Measurements from ENCODE around the gene TJP2.
A peak's percentile ranks its signal among the peaks of the same experiment; 100 is the strongest.

The TJP2 gene

DNA sequence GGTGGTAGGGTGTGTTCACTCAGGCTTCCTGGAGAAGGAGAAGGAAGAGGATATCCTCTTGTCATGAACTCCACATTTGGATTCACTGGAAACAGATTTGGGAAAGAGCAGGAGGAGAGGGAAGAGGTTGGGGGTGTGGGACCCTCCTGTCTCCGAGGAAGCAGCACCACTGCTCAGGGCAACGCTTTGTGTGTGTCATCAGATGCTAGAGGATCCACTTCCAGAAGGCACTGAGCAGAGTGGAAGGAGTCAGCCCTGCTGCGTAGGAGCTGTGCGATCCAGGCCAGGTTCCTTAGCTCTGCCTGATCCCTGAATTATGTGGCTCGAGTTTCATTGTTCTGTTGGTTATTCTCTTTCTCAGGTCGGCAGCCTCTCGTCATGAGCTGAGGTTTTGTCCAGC, 37.3 kb upstream of the TJP2 start:
- DNase-seq (ENCODE audit: extremely low read depth, low read depth) = no peak
- no peak overlapping the region for H3K4me3 ChIP-seq (replicated peaks; ENCODE audit: low read depth, low read length)
- TF ChIP-seq, protein P1, sequence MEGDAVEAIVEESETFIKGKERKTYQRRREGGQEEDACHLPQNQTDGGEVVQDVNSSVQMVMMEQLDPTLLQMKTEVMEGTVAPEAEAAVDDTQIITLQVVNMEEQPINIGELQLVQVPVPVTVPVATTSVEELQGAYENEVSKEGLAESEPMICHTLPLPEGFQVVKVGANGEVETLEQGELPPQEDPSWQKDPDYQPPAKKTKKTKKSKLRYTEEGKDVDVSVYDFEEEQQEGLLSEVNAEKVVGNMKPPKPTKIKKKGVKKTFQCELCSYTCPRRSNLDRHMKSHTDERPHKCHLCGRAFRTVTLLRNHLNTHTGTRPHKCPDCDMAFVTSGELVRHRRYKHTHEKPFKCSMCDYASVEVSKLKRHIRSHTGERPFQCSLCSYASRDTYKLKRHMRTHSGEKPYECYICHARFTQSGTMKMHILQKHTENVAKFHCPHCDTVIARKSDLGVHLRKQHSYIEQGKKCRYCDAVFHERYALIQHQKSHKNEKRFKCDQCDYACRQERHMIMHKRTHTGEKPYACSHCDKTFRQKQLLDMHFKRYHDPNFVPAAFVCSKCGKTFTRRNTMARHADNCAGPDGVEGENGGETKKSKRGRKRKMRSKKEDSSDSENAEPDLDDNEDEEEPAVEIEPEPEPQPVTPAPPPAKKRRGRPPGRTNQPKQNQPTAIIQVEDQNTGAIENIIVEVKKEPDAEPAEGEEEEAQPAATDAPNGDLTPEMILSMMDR (IDR thresholded peaks at IDR 0.05; ENCODE audit: low read depth, low read length, missing control alignments) = no peak

DNA sequence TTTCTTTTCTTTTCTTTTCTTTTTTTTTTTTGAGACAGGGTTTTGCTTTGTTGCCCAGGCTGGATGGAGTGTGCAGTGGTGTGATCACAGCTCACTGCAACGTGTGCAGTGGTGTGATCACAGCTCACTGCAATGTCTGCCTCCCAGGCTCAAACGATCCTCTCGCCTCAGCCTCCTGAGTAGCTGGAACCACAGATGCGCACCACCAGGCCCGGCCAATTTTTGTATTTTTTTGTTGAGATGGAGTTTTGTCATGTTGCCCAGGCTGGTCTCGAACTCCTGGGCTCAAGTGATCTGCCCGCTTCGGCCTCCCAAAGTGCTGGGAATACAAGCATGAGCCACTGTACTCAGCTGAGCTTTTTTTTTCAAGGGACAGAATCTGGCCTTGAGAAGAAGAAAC, 36.8 kb upstream of the TJP2 start:
- no peak for DNase-seq (ENCODE audit: extremely low read depth, low read depth)
- H3K4me3 ChIP-seq (replicated peaks; ENCODE audit: low read depth, low read length) = no peak overlapping the region
- TF ChIP-seq, protein P1 (IDR thresholded peaks at IDR 0.05; ENCODE audit: low read depth, low read length, missing control alignments) = no peak

DNA sequence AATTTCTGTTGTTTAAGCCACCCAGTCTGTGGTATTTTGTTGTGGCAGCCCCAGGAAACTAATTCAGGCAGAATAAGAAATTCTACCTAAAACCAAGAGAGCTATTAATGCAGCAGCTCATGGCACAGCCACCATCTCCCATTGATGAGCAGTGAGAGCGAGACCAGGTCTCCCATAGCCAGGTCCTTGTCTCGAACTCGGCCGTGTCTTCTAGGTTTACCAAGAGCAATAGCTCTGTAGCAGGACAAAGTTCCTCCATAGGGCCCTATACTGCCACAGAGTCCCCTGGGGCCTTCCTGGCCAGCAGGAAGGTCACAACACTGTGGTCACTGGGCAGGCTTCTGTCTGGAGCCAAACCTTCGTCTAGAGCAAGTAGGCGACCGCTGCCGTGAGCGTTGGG, 34.5 kb upstream of the TJP2 start:
- DNase-seq (ENCODE audit: extremely low read depth, low read depth) = no peak
- TF ChIP-seq, protein P1 (IDR thresholded peaks at IDR 0.05; ENCODE audit: low read depth, low read length, missing control alignments) = no peak
- no peak overlapping the region for H3K4me3 ChIP-seq (replicated peaks; ENCODE audit: low read depth, low read length)

DNA sequence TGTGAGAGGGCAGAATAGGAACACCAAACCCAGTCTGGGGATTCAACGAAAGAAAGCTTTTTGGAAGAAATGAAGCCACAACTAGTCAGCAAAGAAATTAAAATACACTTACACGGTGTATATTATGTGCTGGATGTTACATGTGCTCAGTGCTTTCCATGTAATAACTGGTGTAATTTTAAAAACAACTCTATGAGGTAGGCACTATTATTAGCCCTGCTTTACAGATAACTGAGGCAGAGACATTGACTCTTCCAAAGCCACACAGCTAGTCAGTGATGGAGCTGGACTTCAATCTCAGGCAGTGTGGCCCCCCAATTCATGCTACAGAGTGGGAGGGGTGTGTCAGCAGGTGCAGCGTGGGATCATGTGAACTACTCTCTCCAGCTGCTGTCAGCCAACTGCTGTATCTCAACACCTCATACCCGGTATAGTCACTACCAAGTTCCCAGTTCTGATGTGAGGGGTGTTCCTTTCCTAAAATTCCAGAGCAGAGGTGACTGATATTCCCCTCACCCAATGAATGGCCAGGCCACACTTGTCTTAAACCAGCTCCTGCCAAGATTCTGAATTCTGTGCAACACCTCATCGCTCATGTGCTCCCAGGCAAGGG, 33.8 kb upstream of the TJP2 start:
- TF ChIP-seq, protein P1 (IDR thresholded peaks at IDR 0.05; ENCODE audit: low read depth, low read length, missing control alignments) = no peak
- no peak overlapping the region for H3K4me3 ChIP-seq (replicated peaks; ENCODE audit: low read depth, low read length)
- no peak for DNase-seq (ENCODE audit: extremely low read depth, low read depth)

DNA sequence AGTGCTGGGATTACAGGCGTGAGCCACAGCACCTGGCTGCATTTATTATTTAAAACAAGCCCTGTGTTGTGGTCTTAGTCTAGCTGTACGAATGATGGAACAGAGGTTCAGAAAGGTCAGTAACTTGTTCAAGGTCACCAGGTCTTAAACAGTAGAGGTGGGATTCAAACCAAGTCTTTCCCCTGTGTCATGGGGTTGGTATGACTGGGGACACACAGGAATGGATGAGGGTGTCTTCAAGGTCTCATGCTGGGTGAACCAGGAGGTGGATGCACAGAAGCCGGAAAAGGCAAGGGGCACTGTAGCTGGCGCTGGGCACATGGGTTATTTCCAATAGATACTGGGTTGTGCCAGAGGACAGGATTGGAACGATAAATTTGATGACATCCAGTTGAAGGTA, 32.2 kb upstream of the TJP2 start:
- no peak overlapping the region for H3K4me3 ChIP-seq (replicated peaks; ENCODE audit: low read depth, low read length)
- DNase-seq (ENCODE audit: extremely low read depth, low read depth) = no peak
- TF ChIP-seq, protein P1 (IDR thresholded peaks at IDR 0.05; ENCODE audit: low read depth, low read length, missing control alignments) = no peak

DNA sequence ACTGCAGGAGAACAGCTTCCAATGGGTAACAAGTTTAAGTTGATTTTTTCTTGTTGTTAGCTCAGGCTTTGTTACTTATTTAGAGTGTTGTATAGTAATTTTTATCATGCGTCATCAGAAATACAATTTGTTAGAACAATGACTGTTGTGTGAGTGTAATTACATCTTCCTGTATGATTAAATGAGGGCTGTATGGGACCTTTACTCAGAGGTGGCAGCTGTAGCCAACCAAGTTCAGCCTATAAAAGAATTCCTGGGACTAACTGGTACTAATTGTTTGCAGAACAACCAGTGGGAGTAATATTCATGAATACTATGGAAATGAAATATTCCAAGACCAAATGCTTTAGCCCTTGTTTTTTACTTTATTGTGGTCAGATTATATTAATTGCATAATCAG, 30.8 kb upstream of the TJP2 start:
- H3K4me3 ChIP-seq (replicated peaks; ENCODE audit: low read depth, low read length) = no peak overlapping the region
- no peak for DNase-seq (ENCODE audit: extremely low read depth, low read depth)
- TF ChIP-seq, protein P1 (IDR thresholded peaks at IDR 0.05; ENCODE audit: low read depth, low read length, missing control alignments) = no peak

- no peak overlapping the region for H3K4me3 ChIP-seq (replicated peaks; ENCODE audit: low read depth, low read length)
- peak; percentile 87 for DNase-seq (ENCODE audit: extremely low read depth, low read depth)
- TF ChIP-seq, protein P1 (IDR thresholded peaks at IDR 0.05; ENCODE audit: low read depth, low read length, missing control alignments) = no peak
Measured at GRCh38 chr9:69145144-69145715, 28.8 kb upstream of the TJP2 start.

Data from HFF-Myc (cell line).